Glutamatergic neuron (in vitro differentiated cells): ENCODE measurements around the gene ZW10. TPM values are rescaled to one million over a fixed set of nuclear protein-coding genes. Genes with fewer than 3 reads are reported as not detected.
A peak's percentile ranks its signal among the peaks of the same experiment; 100 is the strongest.
"Not testable (repeated sequence)": the region's sequence is repeated elsewhere in the genome, so short reads cannot be mapped to it uniquely, and the experiment has no call there.

Source experiments
- DNase-seq: peaks from one replicate; pipeline ENCODE4 v3.0.0; 2022
- H3K27ac Mint-ChIP-seq: one replicate; pipeline ENCODE4 v1.8.0; 2020; ENCODE audit warnings: mild to moderate bottlenecking, mixed read lengths, inconsistent platforms; ENCODE audit not compliant: unreplicated experiment
- H3K27me3 Mint-ChIP-seq: one replicate; pipeline ENCODE4 v1.8.0; 2020; ENCODE audit warnings: mild to moderate bottlenecking, moderate library complexity, mixed read lengths, inconsistent platforms; ENCODE audit not compliant: unreplicated experiment
- H3K36me3 Mint-ChIP-seq: one replicate; pipeline ENCODE4 v1.8.0; 2020; ENCODE audit warnings: mild to moderate bottlenecking, mixed read lengths, inconsistent platforms; ENCODE audit not compliant: unreplicated experiment
- H3K4me1 Mint-ChIP-seq: one replicate; pipeline ENCODE4 v1.8.0; 2020; ENCODE audit warnings: mild to moderate bottlenecking, low read depth, mixed read lengths, inconsistent platforms; ENCODE audit not compliant: unreplicated experiment
- H3K4me3 Mint-ChIP-seq: one replicate; pipeline ENCODE4 v1.8.0; 2020; ENCODE audit warnings: mild to moderate bottlenecking, mixed read lengths, inconsistent platforms; ENCODE audit not compliant: unreplicated experiment
- H3K9me3 Mint-ChIP-seq: one replicate; pipeline ENCODE4 v1.8.0; 2020; ENCODE audit warnings: mild to moderate bottlenecking, moderate library complexity, mixed read lengths, inconsistent platforms; ENCODE audit not compliant: unreplicated experiment
- total RNA-seq: library from RNA; stranded (reverse); fragmentation: NEBNext Ultra II Directional; extraction: Animal tissue kit (Norgen Biotek cat#: 25700); gene quantifications from one replicate; pipeline ENCODE4 v1.2.1, GENCODE V29; 2021; ENCODE audit not compliant: unreplicated experiment
- TF ChIP-seq, protein P1 (sequence below): fragments of 200-600 bp; sonication (generic); IDR thresholded peaks from one replicate; pipeline ENCODE4 v1.5.0; 2021; ENCODE audit not compliant: partially characterized antibody, unreplicated experiment

ZW10 gene
- total RNA-seq, 1 donor from 2014 or later: 10.5 TPM

DNA sequence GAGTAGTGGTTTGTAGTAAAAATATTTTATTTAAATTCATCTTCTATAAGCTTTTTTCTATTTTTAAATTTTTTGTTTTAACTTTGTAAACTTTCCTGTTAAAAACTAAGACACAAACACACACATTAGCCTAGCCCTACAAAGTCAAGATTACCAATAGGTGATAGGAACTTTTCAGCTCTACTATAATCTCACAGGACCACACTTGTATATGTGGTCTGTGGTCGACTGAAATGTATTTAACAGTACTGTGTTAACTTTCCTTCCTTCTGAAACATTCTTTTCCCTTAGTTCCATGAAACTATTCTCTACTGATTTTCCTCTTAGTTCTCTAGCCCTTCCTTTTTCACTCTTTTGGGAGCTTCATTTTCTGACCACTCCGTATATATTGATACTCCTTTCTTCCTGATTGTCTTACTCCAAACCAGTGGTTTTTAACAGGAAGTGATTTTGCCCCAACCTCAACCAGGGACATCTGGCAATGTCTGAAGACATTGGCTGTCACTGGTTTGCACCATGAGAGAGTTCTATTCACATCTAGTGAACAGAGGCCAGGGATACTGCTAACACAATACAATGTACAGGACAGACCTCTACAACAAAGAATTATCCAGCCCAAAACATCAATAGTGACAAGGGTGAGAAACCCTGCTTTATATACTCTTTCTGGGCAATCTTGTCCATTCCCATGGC is 8.8 kb downstream of the ZW10 start:
- Mint-ChIP-seq H3K27me3 (no peaks in the 10 kb centered on the region), H3K27ac (no peak overlapping the region), H3K4me1 (no peaks in the 10 kb centered on the region), H3K4me3 (no peak overlapping the region), H3K9me3 (no peaks in the 10 kb centered on the region), H3K36me3 (no peaks in the 10 kb centered on the region)
- TF ChIP-seq, protein P1, sequence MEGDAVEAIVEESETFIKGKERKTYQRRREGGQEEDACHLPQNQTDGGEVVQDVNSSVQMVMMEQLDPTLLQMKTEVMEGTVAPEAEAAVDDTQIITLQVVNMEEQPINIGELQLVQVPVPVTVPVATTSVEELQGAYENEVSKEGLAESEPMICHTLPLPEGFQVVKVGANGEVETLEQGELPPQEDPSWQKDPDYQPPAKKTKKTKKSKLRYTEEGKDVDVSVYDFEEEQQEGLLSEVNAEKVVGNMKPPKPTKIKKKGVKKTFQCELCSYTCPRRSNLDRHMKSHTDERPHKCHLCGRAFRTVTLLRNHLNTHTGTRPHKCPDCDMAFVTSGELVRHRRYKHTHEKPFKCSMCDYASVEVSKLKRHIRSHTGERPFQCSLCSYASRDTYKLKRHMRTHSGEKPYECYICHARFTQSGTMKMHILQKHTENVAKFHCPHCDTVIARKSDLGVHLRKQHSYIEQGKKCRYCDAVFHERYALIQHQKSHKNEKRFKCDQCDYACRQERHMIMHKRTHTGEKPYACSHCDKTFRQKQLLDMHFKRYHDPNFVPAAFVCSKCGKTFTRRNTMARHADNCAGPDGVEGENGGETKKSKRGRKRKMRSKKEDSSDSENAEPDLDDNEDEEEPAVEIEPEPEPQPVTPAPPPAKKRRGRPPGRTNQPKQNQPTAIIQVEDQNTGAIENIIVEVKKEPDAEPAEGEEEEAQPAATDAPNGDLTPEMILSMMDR: no peak
- DNase-seq: no peak

- H3K9me3 Mint-ChIP-seq, H3K27me3 Mint-ChIP-seq, H3K36me3 Mint-ChIP-seq, H3K4me3 Mint-ChIP-seq, DNase-seq, H3K4me1 Mint-ChIP-seq: not testable (repeated sequence)
- peak overlapping the region; percentile 36 for H3K27ac Mint-ChIP-seq
These were observed 10.5 kb downstream of the ZW10 start for GRCh38 chr11:113763040-113763439.

DNA sequence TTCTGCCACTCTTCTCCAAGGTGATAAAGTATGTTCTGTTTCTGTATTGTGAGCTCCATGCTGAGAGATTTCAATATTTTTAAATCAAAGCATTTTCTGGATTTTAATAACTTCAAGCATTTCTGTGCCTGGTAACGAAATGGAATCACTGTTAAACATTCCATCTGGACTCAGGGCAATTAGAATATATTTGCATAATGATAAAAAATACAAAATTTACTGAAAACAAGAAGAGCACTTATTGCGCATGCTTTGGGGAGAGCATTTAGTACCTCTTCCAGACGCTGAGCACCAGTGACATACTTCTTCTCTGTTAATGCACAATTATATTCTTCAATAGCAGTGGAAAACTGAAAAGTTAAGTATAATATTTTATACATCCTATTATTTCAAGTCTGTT is 13.3 kb downstream of the ZW10 start:
- DNase-seq: no peak
- no peaks in the 10 kb centered on the region for H3K27me3 Mint-ChIP-seq

GRCh38 chr11:113752932-113753331 is 20.6 kb downstream of the ZW10 start:
- Mint-ChIP-seq H3K36me3 (peaks cover 8% of the 10 kb centered on the region), H3K4me1 (no peaks in the 10 kb centered on the region), H3K4me3 (no peak overlapping the region), H3K27me3 (no peaks in the 10 kb centered on the region), H3K27ac (no peak overlapping the region), H3K9me3 (no peaks in the 10 kb centered on the region)
- TF ChIP-seq, protein P1: no peak
- DNase-seq: no peak

More for the DNA sequence above, 13.3 kb downstream of the ZW10 start:
- TF ChIP-seq, protein P1: no peak
- no peak overlapping the region for H3K27ac Mint-ChIP-seq
- H3K36me3 Mint-ChIP-seq: peaks cover 4% of the 10 kb centered on the region
- H3K9me3 Mint-ChIP-seq: no peaks in the 10 kb centered on the region
- H3K4me1 Mint-ChIP-seq: no peaks in the 10 kb centered on the region
- H3K4me3 Mint-ChIP-seq: no peak overlapping the region

GRCh38 chr11:113736323-113736722 is 37.2 kb downstream of the ZW10 start:
- H3K27ac Mint-ChIP-seq: no peak overlapping the region
- H3K9me3 Mint-ChIP-seq: no peaks in the 10 kb centered on the region
- no peaks in the 10 kb centered on the region for H3K36me3 Mint-ChIP-seq
- TF ChIP-seq, protein P1: no peak
- H3K27me3 Mint-ChIP-seq: no peaks in the 10 kb centered on the region
- no peak overlapping the region for H3K4me3 Mint-ChIP-seq
- H3K4me1 Mint-ChIP-seq: no peaks in the 10 kb centered on the region
- DNase-seq: no peak
